ENCODE results near the gene LENEP.

LENEP gene

GRCh38 chr1:155033524-155033923 is 40.1 kb downstream of the LENEP start, which contains the start of the genes DCST1 and DCST2:
Gene DCST1, plus strand, starts transcription at chr1:155033824. Its CDS starts 213 bp downstream, at chr1:155034037.
Gene DCST2, minus strand, starts transcription at chr1:155033781. Its CDS starts 80 bp downstream, at chr1:155033701.
- no peaks in the 10 kb centered on the region for H3K36me3 Mint-ChIP-seq
- H3K27me3 Mint-ChIP-seq: no peaks in the 10 kb centered on the region
- no peaks in the 10 kb centered on the region for H3K9me3 Mint-ChIP-seq
- no peaks in the 10 kb centered on the region for H3K4me1 Mint-ChIP-seq
- H3K4me3 Mint-ChIP-seq: no peak within 1 kb of the TSS
- no peak within 1 kb of the TSS for H3K27ac Mint-ChIP-seq

- Mint-ChIP-seq H3K4me3 (no peak overlapping the region), H3K27me3 (no peaks in the 10 kb centered on the region), H3K9me3 (no peaks in the 10 kb centered on the region), H3K4me1 (no peaks in the 10 kb centered on the region), H3K36me3 (no peaks in the 10 kb centered on the region), H3K27ac (peak overlapping the region; percentile 77)
These were observed 41.2 kb downstream of the LENEP start for GRCh38 chr1:155034318-155035208.

- no peaks in the 10 kb centered on the region for H3K27me3 Mint-ChIP-seq
- no peaks in the 10 kb centered on the region for H3K36me3 Mint-ChIP-seq
- no peaks in the 10 kb centered on the region for H3K9me3 Mint-ChIP-seq
These were observed 42.5 kb downstream of the LENEP start for GRCh38 chr1:155035936-155036335.

GRCh38 chr1:155037043-155037442 is 43.7 kb downstream of the LENEP start:
- H3K9me3 Mint-ChIP-seq: no peaks in the 10 kb centered on the region
- H3K27me3 Mint-ChIP-seq: no peaks in the 10 kb centered on the region
- H3K4me3 Mint-ChIP-seq: no peak overlapping the region
- H3K27ac Mint-ChIP-seq: no peak overlapping the region
- no peaks in the 10 kb centered on the region for H3K36me3 Mint-ChIP-seq
- no peaks in the 10 kb centered on the region for H3K4me1 Mint-ChIP-seq

More at GRCh38 chr1:155035936-155036335, 42.5 kb downstream of the LENEP start:
- no peak overlapping the region for H3K27ac Mint-ChIP-seq
- H3K4me3 Mint-ChIP-seq: no peak overlapping the region
- no peaks in the 10 kb centered on the region for H3K4me1 Mint-ChIP-seq

GRCh38 chr1:155037851-155038441 is 44.6 kb downstream of the LENEP start:
- Mint-ChIP-seq H3K4me1 (no peaks in the 10 kb centered on the region), H3K36me3 (no peaks in the 10 kb centered on the region), H3K27ac (no peak overlapping the region), H3K4me3 (no peak overlapping the region), H3K27me3 (no peaks in the 10 kb centered on the region), H3K9me3 (no peaks in the 10 kb centered on the region)

GRCh38 chr1:155038602-155039307 is 45.4 kb downstream of the LENEP start:
- H3K27ac Mint-ChIP-seq: no peak overlapping the region
- no peak overlapping the region for H3K4me3 Mint-ChIP-seq
- no peaks in the 10 kb centered on the region for H3K9me3 Mint-ChIP-seq
- no peaks in the 10 kb centered on the region for H3K36me3 Mint-ChIP-seq
- no peaks in the 10 kb centered on the region for H3K27me3 Mint-ChIP-seq
- no peaks in the 10 kb centered on the region for H3K4me1 Mint-ChIP-seq

- H3K27me3 Mint-ChIP-seq: no peaks in the 10 kb centered on the region
- H3K9me3 Mint-ChIP-seq: no peaks in the 10 kb centered on the region
- no peaks in the 10 kb centered on the region for H3K4me1 Mint-ChIP-seq
- H3K4me3 Mint-ChIP-seq: no peak overlapping the region
- no peak overlapping the region for H3K27ac Mint-ChIP-seq
- no peaks in the 10 kb centered on the region for H3K36me3 Mint-ChIP-seq
These were observed 45.9 kb downstream of the LENEP start for GRCh38 chr1:155039308-155039669.

GRCh38 chr1:155040358-155041093 is 47.1 kb downstream of the LENEP start:
- Mint-ChIP-seq H3K36me3 (no peaks in the 10 kb centered on the region), H3K4me1 (peaks cover 5% of the 10 kb centered on the region), H3K27ac (no peak overlapping the region), H3K4me3 (no peak overlapping the region), H3K27me3 (no peaks in the 10 kb centered on the region), H3K9me3 (no peaks in the 10 kb centered on the region)

GRCh38 chr1:155042789-155043188 is 49.4 kb downstream of the LENEP start:
- Mint-ChIP-seq H3K4me1 (peaks cover 5% of the 10 kb centered on the region), H3K27me3 (no peaks in the 10 kb centered on the region), H3K4me3 (no peak overlapping the region), H3K27ac (peak overlapping the region; percentile 51), H3K36me3 (no peaks in the 10 kb centered on the region), H3K9me3 (no peaks in the 10 kb centered on the region)

GRCh38 chr1:155043301-155043702 is 49.9 kb downstream of the LENEP start:
- no peak overlapping the region for H3K27ac Mint-ChIP-seq
- H3K27me3 Mint-ChIP-seq: no peaks in the 10 kb centered on the region
- H3K36me3 Mint-ChIP-seq: no peaks in the 10 kb centered on the region
- peaks cover 5% of the 10 kb centered on the region for H3K4me1 Mint-ChIP-seq
- no peak overlapping the region for H3K4me3 Mint-ChIP-seq
- H3K9me3 Mint-ChIP-seq: no peaks in the 10 kb centered on the region

GRCh38 chr1:155043793-155044192 is 50.4 kb downstream of the LENEP start:
- no peaks in the 10 kb centered on the region for H3K27me3 Mint-ChIP-seq

More at GRCh38 chr1:155043793-155044192, 50.4 kb downstream of the LENEP start:
- H3K27ac Mint-ChIP-seq: peak overlapping the region; percentile 8
- no peak overlapping the region for H3K4me3 Mint-ChIP-seq
- H3K4me1 Mint-ChIP-seq: peaks cover 5% of the 10 kb centered on the region
- H3K36me3 Mint-ChIP-seq: no peaks in the 10 kb centered on the region
- no peaks in the 10 kb centered on the region for H3K9me3 Mint-ChIP-seq
